Measurements from ENCODE around the gene KCNH2. TPM values are rescaled to one million over a fixed set of nuclear protein-coding genes. Genes with fewer than 3 reads are reported as not detected.

KCNH2 gene
- total RNA-seq, 1 experiment from 2014 or later = 0.84 TPM

- Histone ChIP-seq H3K9me3 (ENCODE audit: low read length) (no peaks in the 10 kb centered on the region), H3K27ac (ENCODE audit: low read length) (no peak overlapping the region), H3K27me3 (ENCODE audit: low read length) (no peaks in the 10 kb centered on the region), H4K20me1 (ENCODE audit: low read length) (no peaks in the 10 kb centered on the region), H3K36me3 (ENCODE audit: low read depth, low read length) (no peaks in the 10 kb centered on the region), H3K79me2 (ENCODE audit: low read length) (no peaks in the 10 kb centered on the region), H3K4me2 (ENCODE audit: low read length) (no peak overlapping the region), H3K4me3 (ENCODE audit: low read length) (no peak overlapping the region), H3F3A (ENCODE audit: low read length, unreplicated experiment) (no peaks in the 10 kb centered on the region), H3K9ac (ENCODE audit: low read length) (no peak overlapping the region), H2AFZ (ENCODE audit: low read length) (no peak overlapping the region), H3K9me2 (replicated peaks; ENCODE audit: low read length) (no peaks in the 10 kb centered on the region), H3K4me1 (ENCODE audit: insufficient read depth, low read length) (peaks cover 9% of the 10 kb centered on the region)
- intact Hi-C loops (cut with micrococcal nuclease) = no loop called here
- DNase-seq (no peak), ATAC-seq (no peak)
- POLR2A ChIA-PET (ENCODE audit: unreplicated experiment) = no interaction called here
- CTCF ChIA-PET = no interaction called here
- TF ChIP-seq EZH2 (IDR thresholded peaks at IDR 0.05; ENCODE audit: low read length, unreplicated experiment) (no peak), CTCF (conservative IDR thresholded peaks at IDR 0.05; ENCODE audit: low read depth, low read length) (no peak), EZH2phosphoT487 (IDR thresholded peaks at IDR 0.05; ENCODE audit: borderline replicate concordance, low read length) (no peak)
- BruUV-seq (replicated peaks) = no TSS peak
Measured at GRCh38 chr7:151001546-151001945, 23.4 kb upstream of the KCNH2 start.

GRCh38 chr7:151000897-151001495 is 22.9 kb upstream of the KCNH2 start:
- Histone ChIP-seq H3K9me2 (replicated peaks; ENCODE audit: low read length) (no peaks in the 10 kb centered on the region), H3K36me3 (ENCODE audit: low read depth, low read length) (no peaks in the 10 kb centered on the region), H3K4me1 (ENCODE audit: insufficient read depth, low read length) (peaks cover 9% of the 10 kb centered on the region), H3K4me3 (ENCODE audit: low read length) (no peak overlapping the region), H3K9ac (ENCODE audit: low read length) (no peak overlapping the region), H4K20me1 (ENCODE audit: low read length) (no peaks in the 10 kb centered on the region), H3K79me2 (ENCODE audit: low read length) (no peaks in the 10 kb centered on the region), H3K9me3 (ENCODE audit: low read length) (no peaks in the 10 kb centered on the region), H3K4me2 (ENCODE audit: low read length) (no peak overlapping the region), H3K27ac (ENCODE audit: low read length) (no peak overlapping the region), H3F3A (ENCODE audit: low read length, unreplicated experiment) (no peaks in the 10 kb centered on the region), H3K27me3 (ENCODE audit: low read length) (no peaks in the 10 kb centered on the region), H2AFZ (ENCODE audit: low read length) (no peak overlapping the region)
- ChIA-PET POLR2A (ENCODE audit: unreplicated experiment) (no interaction called here), CTCF (no interaction called here)
- BruUV-seq (replicated peaks) = no TSS peak
- intact Hi-C loops (cut with micrococcal nuclease) = no loop called here
- TF ChIP-seq EZH2phosphoT487 (IDR thresholded peaks at IDR 0.05; ENCODE audit: borderline replicate concordance, low read length) = no peak
- no peak for TF ChIP-seq CTCF (conservative IDR thresholded peaks at IDR 0.05; ENCODE audit: low read depth, low read length)
- TF ChIP-seq EZH2 (IDR thresholded peaks at IDR 0.05; ENCODE audit: low read length, unreplicated experiment) = no peak
- no peak for DNase-seq
- no peak for ATAC-seq

GRCh38 chr7:150999497-151000230 is 21.5 kb upstream of the KCNH2 start:
- peaks cover 9% of the 10 kb centered on the region for H3K4me1 ChIP-seq (ENCODE audit: insufficient read depth, low read length)
- H3K9me3 ChIP-seq (ENCODE audit: low read length) = no peaks in the 10 kb centered on the region
- no peak overlapping the region for H3K4me2 ChIP-seq (ENCODE audit: low read length)
- ATAC-seq (no peak), DNase-seq (no peak)
- no TSS peak for BruUV-seq (replicated peaks)
- ChIA-PET CTCF (no interaction called here), POLR2A (ENCODE audit: unreplicated experiment) (no interaction called here)
- H3K9ac ChIP-seq (ENCODE audit: low read length) = no peak overlapping the region
- TF ChIP-seq CTCF (conservative IDR thresholded peaks at IDR 0.05; ENCODE audit: low read depth, low read length) = no peak
- H2AFZ ChIP-seq (ENCODE audit: low read length) = no peak overlapping the region
- no peaks in the 10 kb centered on the region for H3K27me3 ChIP-seq (ENCODE audit: low read length)
- intact Hi-C loops (cut with micrococcal nuclease) = no loop called here
- H3F3A ChIP-seq (ENCODE audit: low read length, unreplicated experiment) = no peaks in the 10 kb centered on the region
- H3K27ac ChIP-seq (ENCODE audit: low read length) = no peak overlapping the region
- H3K79me2 ChIP-seq (ENCODE audit: low read length) = no peaks in the 10 kb centered on the region
- H3K4me3 ChIP-seq (ENCODE audit: low read length) = no peak overlapping the region
- no peaks in the 10 kb centered on the region for H3K9me2 ChIP-seq (replicated peaks; ENCODE audit: low read length)
- no peaks in the 10 kb centered on the region for H4K20me1 ChIP-seq (ENCODE audit: low read length)
- no peaks in the 10 kb centered on the region for H3K36me3 ChIP-seq (ENCODE audit: low read depth, low read length)
